C4-2B (cell line): ENCODE measurements around the gene KLHL14.

ENCODE experiments used
- H3K27ac ChIP-seq: fragments of 450-650 bp; 2 replicates; pipeline ENCODE4 v1.5.1; 2017
- CTCF ChIP-seq: fragments of 450-650 bp; conservative IDR thresholded peaks from 2 replicates; pipeline ENCODE4 v1.5.1; 2017; ENCODE audit warnings: mild to moderate bottlenecking
- ZFX ChIP-seq: fragments of 450-650 bp; IDR thresholded peaks from 2 replicates; pipeline ENCODE4 v1.6.1; 2017

Gene KLHL14

GRCh38 chr18:32734442-32734841, 38.4 kb downstream of the KLHL14 start:
- no peak overlapping the region for H3K27ac ChIP-seq
- TF ChIP-seq ZFX (no peak), CTCF (no peak)

GRCh38 chr18:32732165-32732564, 40.7 kb downstream of the KLHL14 start:
- H3K27ac ChIP-seq = no peak overlapping the region
- no peak for TF ChIP-seq CTCF
- TF ChIP-seq ZFX = no peak

- H3K27ac ChIP-seq = no peak overlapping the region
Measured at GRCh38 chr18:32730620-32731091, 42.2 kb downstream of the KLHL14 start.

GRCh38 chr18:32730068-32730467, 42.8 kb downstream of the KLHL14 start:
- TF ChIP-seq CTCF (no peak), ZFX (no peak)
- no peak overlapping the region for H3K27ac ChIP-seq

More at GRCh38 chr18:32730620-32731091, 42.2 kb downstream of the KLHL14 start:
- TF ChIP-seq CTCF = no peak
- TF ChIP-seq ZFX = no peak

GRCh38 chr18:32724071-32724749, 48.6 kb downstream of the KLHL14 start:
- TF ChIP-seq CTCF (no peak), ZFX (no peak)
- no peak overlapping the region for H3K27ac ChIP-seq

- TF ChIP-seq CTCF (no peak), ZFX (no peak)
- no peak overlapping the region for H3K27ac ChIP-seq
Measured at GRCh38 chr18:32722279-32722678, 50.5 kb downstream of the KLHL14 start.

- H3K27ac ChIP-seq = no peak overlapping the region
- TF ChIP-seq ZFX (no peak), CTCF (no peak)
Measured at GRCh38 chr18:32717126-32717525, 55.7 kb downstream of the KLHL14 start.
